Measurements from ENCODE around the gene TDRD3.
"Not testable (repeated sequence)": the region's sequence is repeated elsewhere in the genome, so short reads cannot be mapped to it uniquely, and the experiment has no call there.

Gene TDRD3

GRCh38 chr13:60379837-60380565 is 17.0 kb upstream of the TDRD3 start:
- Mint-ChIP-seq H3K4me1 (no peaks in the 10 kb centered on the region), H3K27ac (no peak overlapping the region), H3K9me3 (no peaks in the 10 kb centered on the region), H3K36me3 (ENCODE audit: low read depth) (no peaks in the 10 kb centered on the region), H3K27me3 (no peaks in the 10 kb centered on the region), H3K4me3 (no peak overlapping the region)
- DNase-seq (no peak), ATAC-seq (no peak)

- Mint-ChIP-seq H3K36me3 (ENCODE audit: low read depth) (no peaks in the 10 kb centered on the region), H3K4me1 (no peaks in the 10 kb centered on the region), H3K27ac (no peak overlapping the region), H3K9me3 (no peaks in the 10 kb centered on the region), H3K27me3 (peaks cover 8% of the 10 kb centered on the region), H3K4me3 (no peak overlapping the region)
- no peak for DNase-seq
- ATAC-seq = no peak
Measured at GRCh38 chr13:60384911-60385310, 12.1 kb upstream of the TDRD3 start.

GRCh38 chr13:60386250-60386649 is 10.8 kb upstream of the TDRD3 start:
- Mint-ChIP-seq H3K9me3 (no peaks in the 10 kb centered on the region), H3K4me1 (no peaks in the 10 kb centered on the region), H3K27me3 (peaks cover 8% of the 10 kb centered on the region), H3K4me3 (no peak overlapping the region), H3K36me3 (ENCODE audit: low read depth) (no peaks in the 10 kb centered on the region), H3K27ac (no peak overlapping the region)
- ATAC-seq (no peak), DNase-seq (no peak)

GRCh38 chr13:60392131-60392530 is 4.9 kb upstream of the TDRD3 start:
- no peak overlapping the region for H3K27ac Mint-ChIP-seq
- no peaks in the 10 kb centered on the region for H3K9me3 Mint-ChIP-seq

GRCh38 chr13:60395971-60396782 is 843 bp upstream of the TDRD3 start:
- Mint-ChIP-seq H3K4me1 (peaks cover 32% of the 10 kb centered on the region), H3K4me3 (peak overlapping the region; percentile 96), H3K27ac (peak overlapping the region; percentile 95), H3K36me3 (ENCODE audit: low read depth) (no peaks in the 10 kb centered on the region), H3K27me3 (no peaks in the 10 kb centered on the region), H3K9me3 (no peaks in the 10 kb centered on the region)
- DNase-seq (peak; percentile 86), ATAC-seq (peak; percentile 91)

More at GRCh38 chr13:60392131-60392530, 4.9 kb upstream of the TDRD3 start:
- H3K4me1 Mint-ChIP-seq = peaks cover 5% of the 10 kb centered on the region
- ATAC-seq (no peak), DNase-seq (no peak)
- no peak overlapping the region for H3K4me3 Mint-ChIP-seq
- H3K36me3 Mint-ChIP-seq (ENCODE audit: low read depth) = no peaks in the 10 kb centered on the region
- no peaks in the 10 kb centered on the region for H3K27me3 Mint-ChIP-seq

GRCh38 chr13:60397704-60398378 is 821 bp downstream of the TDRD3 start:
- peak; percentile 59 for DNase-seq
- H3K4me1 Mint-ChIP-seq = peaks cover 32% of the 10 kb centered on the region
- H3K4me3 Mint-ChIP-seq = peak overlapping the region; percentile 96
- peak; percentile 13 for ATAC-seq
- H3K27ac Mint-ChIP-seq = peak overlapping the region; percentile 98
- H3K27me3 Mint-ChIP-seq = no peaks in the 10 kb centered on the region
- peaks cover 2% of the 10 kb centered on the region for H3K36me3 Mint-ChIP-seq (ENCODE audit: low read depth)
- no peaks in the 10 kb centered on the region for H3K9me3 Mint-ChIP-seq

- Mint-ChIP-seq H3K27me3 (no peaks in the 10 kb centered on the region), H3K4me3 (peak overlapping the region; percentile 96), H3K9me3 (no peaks in the 10 kb centered on the region), H3K36me3 (ENCODE audit: low read depth) (peaks cover 2% of the 10 kb centered on the region), H3K27ac (peak overlapping the region; percentile 98), H3K4me1 (peaks cover 32% of the 10 kb centered on the region)
- DNase-seq = no peak
- no peak for ATAC-seq
Measured at GRCh38 chr13:60398379-60398891, 1.4 kb downstream of the TDRD3 start.

- peak overlapping the region; percentile 69 for H3K27ac Mint-ChIP-seq
- ATAC-seq = no peak
- peak overlapping the region; percentile 96 for H3K4me3 Mint-ChIP-seq
- H3K4me1 Mint-ChIP-seq = peaks cover 32% of the 10 kb centered on the region
- no peaks in the 10 kb centered on the region for H3K27me3 Mint-ChIP-seq
- H3K36me3 Mint-ChIP-seq (ENCODE audit: low read depth) = peaks cover 2% of the 10 kb centered on the region
- DNase-seq = no peak
- no peaks in the 10 kb centered on the region for H3K9me3 Mint-ChIP-seq
Measured at GRCh38 chr13:60398907-60399589, 2.0 kb downstream of the TDRD3 start.

- no peaks in the 10 kb centered on the region for H3K27me3 Mint-ChIP-seq
- peaks cover 4% of the 10 kb centered on the region for H3K36me3 Mint-ChIP-seq (ENCODE audit: low read depth)
- ATAC-seq (no peak), DNase-seq (no peak)
- no peak overlapping the region for H3K27ac Mint-ChIP-seq
- H3K4me1 Mint-ChIP-seq = peaks cover 30% of the 10 kb centered on the region
- no peaks in the 10 kb centered on the region for H3K9me3 Mint-ChIP-seq
- no peak overlapping the region for H3K4me3 Mint-ChIP-seq
Measured at GRCh38 chr13:60402022-60402421, 5.0 kb downstream of the TDRD3 start.

- no peak for DNase-seq
- Mint-ChIP-seq H3K9me3 (peaks cover 10% of the 10 kb centered on the region), H3K27ac (no peak overlapping the region), H3K4me3 (no peak overlapping the region), H3K4me1 (peaks cover 41% of the 10 kb centered on the region), H3K27me3 (no peaks in the 10 kb centered on the region), H3K36me3 (ENCODE audit: low read depth) (peaks cover 16% of the 10 kb centered on the region)
- no peak for ATAC-seq
Measured at GRCh38 chr13:60407095-60407494, 10.1 kb downstream of the TDRD3 start.

- not testable (repeated sequence) for ATAC-seq, DNase-seq, H3K27ac Mint-ChIP-seq, H3K4me3 Mint-ChIP-seq, H3K9me3 Mint-ChIP-seq, H3K27me3 Mint-ChIP-seq
- peaks cover 14% of the 10 kb centered on the region for H3K36me3 Mint-ChIP-seq (ENCODE audit: low read depth)
- peaks cover 43% of the 10 kb centered on the region for H3K4me1 Mint-ChIP-seq
Measured at GRCh38 chr13:60407852-60408251, 10.8 kb downstream of the TDRD3 start.

- Mint-ChIP-seq H3K36me3 (ENCODE audit: low read depth) (peaks cover 14% of the 10 kb centered on the region), H3K4me1 (peaks cover 45% of the 10 kb centered on the region)
- not testable (repeated sequence) for H3K9me3 Mint-ChIP-seq, H3K4me3 Mint-ChIP-seq, H3K27me3 Mint-ChIP-seq, ATAC-seq, DNase-seq, H3K27ac Mint-ChIP-seq
Measured at GRCh38 chr13:60409574-60410292, 12.7 kb downstream of the TDRD3 start.

GRCh38 chr13:60410299-60410698 is 13.3 kb downstream of the TDRD3 start:
- H3K4me1 Mint-ChIP-seq = peaks cover 43% of the 10 kb centered on the region
- ATAC-seq = no peak
- no peak for DNase-seq
- no peak overlapping the region for H3K27ac Mint-ChIP-seq
- no peak overlapping the region for H3K4me3 Mint-ChIP-seq
- H3K27me3 Mint-ChIP-seq = no peaks in the 10 kb centered on the region
- H3K9me3 Mint-ChIP-seq = peaks cover 10% of the 10 kb centered on the region
- H3K36me3 Mint-ChIP-seq (ENCODE audit: low read depth) = peaks cover 13% of the 10 kb centered on the region

All from activated naive CD8-positive, alpha-beta T cell treated with anti-CD3 and anti-CD28 coated beads, Interleukin-2, amount 50 U/mL, for 24 hours (primary cell).